NCI-H446 (cell line): Measurements from ENCODE around the gene TREH.

Experiments used
- DNase-seq, 2 experiments: peaks; one replicate each; lab custom pipeline; 2025; lab: John Stamatoyannopoulos, UW

Gene TREH

GRCh38 chr11:118663902-118664301 is 15.5 kb downstream of the TREH start:
- DNase-seq: no peak

- DNase-seq: no peak
Measured at GRCh38 chr11:118663381-118663780, 16.1 kb downstream of the TREH start.

DNA sequence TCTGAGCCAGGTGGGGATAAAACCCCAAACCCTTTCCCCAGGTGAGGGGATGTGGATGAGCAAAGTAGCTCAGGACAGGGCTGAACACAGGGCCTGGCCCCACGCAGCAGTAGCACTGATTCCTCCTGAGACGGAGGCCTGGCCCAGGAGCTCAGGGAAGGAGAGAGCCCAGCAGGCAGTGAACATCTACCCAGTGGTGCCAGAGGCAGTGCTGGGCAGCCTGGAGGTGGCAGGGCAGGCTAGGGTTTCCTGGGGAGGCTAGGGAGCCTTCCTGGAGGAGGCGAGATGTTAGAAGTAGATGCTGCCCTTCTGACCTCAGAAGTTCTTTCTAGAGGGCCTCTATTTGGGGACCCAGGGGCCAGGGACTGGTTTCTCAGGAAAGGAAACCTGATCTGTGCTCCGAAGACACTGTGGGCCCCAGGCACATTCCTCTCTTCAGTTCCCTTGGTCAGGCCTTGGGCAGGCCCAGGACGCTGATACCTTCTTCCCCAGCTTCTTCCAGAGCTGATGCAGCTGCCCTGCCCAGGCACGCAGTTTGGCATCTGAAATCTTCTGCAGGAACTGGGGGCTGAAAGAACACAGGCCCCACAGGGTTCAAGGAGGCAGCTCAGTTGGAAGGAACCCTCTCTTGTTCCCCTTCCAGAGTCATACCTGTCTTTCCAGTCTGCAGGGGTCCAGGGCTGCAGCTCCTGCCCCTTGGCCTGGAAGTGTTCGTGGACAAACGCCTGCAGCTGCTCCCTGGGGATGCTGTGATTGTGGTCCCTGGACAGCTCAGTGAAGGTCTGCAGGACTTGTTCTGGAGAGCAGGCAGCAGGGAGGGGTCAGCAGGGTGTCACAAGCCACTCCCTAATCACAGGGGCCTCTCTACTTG is 16.8 kb downstream of the TREH start:
- no peak for DNase-seq

DNA sequence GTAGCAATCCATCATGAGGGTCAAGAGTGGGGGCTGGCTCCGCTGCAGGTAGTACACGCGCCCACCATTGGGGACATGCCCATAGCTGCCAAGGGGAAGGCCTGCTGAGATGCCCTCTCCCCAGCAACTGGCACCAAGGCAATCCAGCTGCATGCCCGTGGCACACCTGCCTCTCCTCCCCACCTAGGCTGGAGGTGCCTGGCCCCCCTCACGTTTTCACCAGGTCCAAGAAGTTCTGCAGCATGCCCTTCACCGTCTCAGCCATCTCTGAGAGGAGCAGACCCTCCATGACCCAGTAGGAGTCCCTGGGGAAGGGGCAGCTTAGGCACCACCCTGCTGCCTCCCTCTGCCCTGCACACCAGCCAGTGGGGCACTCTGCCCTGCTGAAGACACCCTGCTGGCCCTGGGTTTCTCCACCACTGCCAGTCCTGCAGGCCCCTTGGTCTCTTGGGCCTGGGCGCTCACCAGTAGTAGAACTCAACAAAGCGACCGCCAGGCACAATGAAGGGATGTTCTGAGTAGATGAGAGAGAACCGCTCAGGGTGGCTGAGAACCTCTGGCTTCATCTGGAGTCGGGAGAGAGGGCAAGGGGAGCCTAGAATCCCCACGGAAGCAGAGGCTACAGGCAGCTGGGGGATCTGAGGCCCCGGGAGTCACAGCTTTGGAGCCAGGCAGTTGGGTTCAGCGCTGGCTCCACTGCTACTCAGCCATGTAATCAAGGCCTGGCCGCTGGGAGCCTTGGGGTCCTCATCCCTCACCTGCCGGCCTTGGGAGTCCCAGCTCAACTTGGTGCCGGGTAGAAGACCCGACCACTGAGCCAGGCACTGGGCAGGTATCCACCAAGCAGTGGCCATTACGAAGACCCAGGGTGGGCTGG is 17.8 kb downstream of the TREH start:
- DNase-seq: no peak

DNA sequence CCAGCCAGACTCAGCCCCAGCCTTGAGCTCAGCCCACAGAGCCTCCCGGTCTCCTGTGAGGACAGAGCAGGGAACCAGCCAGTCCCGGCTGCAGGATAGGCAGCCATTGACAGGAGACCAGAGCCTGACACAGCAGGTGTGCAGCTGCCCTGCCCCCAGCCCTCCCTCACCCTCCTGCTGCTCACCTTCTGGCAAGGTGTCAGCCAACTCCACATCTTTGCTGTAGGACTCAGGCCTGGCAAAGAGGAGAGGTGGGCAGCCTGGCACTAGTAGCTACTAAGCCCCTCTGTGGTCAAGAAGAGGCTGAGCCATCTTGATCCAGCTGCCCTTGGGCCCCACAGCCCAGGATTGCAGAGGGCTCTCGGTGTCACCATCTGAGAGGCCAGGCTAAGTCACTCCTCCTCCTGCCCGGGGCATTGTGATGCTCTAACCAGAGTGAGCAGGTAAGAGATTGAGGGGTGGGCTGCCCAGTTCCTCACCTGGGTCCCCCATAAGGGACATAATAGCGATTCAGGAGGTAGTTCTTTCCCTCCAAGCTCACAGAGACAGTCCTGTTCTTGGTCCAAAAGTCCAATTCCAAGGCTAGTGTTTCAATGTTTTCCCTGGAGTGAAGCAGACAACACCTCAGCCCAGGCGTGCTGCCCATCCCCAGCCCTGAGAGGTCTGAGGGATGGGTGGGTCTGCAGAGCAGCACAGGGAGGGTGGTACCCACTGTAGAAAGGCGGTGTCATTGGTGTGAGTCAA is 18.6 kb downstream of the TREH start:
- no peak for DNase-seq

DNA sequence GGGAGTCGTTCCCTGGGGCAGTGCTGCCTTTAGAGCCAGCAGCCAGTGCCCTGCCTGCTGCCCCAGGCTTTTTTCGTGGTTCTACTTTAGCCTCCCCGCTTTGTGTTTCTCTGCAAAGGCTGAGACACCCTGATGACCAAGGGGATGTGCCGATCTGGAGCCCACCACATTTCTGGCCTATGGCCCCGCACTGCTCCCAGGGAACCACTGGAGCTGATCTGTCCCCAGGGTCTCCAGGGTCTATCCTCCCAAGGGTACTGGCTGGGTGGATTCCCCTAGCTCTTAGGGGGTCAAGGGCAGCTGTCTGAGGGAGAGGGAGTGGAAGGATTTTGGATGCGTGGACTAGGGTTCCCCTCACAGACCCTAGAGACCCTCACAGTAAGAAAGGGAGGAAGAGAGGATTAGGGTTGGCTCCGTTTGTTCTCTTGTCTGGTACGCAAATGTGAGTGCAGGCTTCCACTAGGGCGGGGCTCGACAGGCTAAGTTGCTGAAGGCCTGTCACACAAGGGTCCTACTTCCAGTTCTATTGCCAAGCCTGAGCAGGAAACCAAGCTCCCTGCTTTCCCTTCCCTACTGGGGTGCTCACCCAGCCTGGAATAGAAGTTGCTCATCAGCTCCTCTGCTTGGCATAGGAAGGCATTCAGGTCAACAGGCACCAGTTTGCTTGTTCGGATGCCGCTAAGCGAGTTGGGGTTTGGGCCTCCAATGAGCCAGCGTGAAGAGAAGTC is 19.3 kb downstream of the TREH start:
- no peak for DNase-seq

- DNase-seq: peak; percentile 67 to 91
Measured at GRCh38 chr11:118659314-118659952, 20.0 kb downstream of the TREH start.

GRCh38 chr11:118658429-118659313 is 20.8 kb downstream of the TREH start:
- DNase-seq: no peak

DNA sequence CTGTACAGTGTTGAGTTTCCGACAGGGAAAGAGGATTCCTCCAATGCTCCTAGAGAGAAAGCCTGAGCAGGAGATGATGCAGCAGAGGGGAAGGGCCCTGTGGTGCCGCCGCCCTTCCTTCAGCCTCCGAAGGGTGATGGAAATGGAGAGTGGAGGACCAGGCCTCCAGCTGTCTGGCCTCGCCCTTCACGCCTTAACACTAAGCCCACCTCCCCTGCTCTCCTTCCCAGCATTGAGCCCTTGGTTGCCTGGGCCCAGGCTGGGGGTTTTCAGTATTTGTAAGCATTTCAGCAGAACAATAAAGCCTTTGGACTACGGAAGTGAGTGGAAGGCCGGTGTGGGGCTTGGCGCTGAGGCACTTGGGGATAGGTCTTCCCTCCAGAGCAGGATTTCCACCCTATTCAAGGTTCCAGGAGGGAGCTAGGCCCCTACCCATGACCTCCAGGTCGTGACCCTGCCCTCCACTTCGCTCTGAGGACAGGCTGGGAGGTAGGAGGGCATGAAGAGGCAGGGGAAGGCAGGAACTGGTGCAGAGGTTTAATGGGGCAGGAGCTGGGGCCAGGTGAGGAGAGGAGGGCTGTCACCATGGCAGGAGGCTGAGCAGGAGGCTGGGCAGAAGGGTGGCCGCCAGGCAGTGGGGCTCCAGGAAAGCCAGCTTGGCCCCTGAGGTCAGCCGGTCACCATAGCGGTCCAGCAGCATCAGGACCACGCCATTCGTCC is 21.6 kb downstream of the TREH start:
- no peak for DNase-seq

GRCh38 chr11:118657238-118657637 is 22.2 kb downstream of the TREH start:
- no peak for DNase-seq

GRCh38 chr11:118656563-118657165 is 22.8 kb downstream of the TREH start:
- DNase-seq: no peak

DNA sequence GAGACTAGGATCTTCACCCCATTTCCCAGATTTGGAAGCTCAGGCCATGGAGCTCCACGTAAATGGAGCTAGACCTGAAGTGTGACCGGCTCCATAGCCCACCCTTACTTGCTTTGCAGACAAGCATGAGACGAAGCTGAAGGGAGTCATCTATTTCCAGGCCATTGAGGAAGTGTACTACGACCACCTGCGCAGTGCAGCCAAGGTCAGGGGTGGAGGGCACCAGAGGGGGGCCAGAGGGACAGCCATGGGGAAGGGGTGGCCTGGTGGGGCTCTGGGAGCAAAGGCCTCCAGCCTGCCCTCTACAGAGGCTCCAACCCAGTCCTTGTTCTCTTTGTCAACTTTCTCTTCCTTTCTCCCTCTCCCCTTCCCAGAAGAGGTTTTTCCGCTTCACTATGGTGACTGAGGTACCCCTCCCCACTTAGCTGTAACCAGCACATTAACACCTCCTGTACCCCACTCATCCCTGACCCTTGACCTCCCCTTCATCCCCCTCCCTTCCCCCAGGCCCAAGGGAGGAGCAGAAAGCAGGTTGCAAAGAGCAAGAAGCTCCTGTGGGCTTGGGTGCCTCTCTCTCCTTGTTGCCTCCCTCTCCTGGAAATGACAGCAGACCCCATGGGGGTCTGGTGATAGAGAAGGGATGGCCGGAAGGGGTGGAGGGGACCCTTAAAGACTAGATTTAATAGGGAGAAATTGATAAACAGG is 23.8 kb downstream of the TREH start:
- DNase-seq: no peak

DNA sequence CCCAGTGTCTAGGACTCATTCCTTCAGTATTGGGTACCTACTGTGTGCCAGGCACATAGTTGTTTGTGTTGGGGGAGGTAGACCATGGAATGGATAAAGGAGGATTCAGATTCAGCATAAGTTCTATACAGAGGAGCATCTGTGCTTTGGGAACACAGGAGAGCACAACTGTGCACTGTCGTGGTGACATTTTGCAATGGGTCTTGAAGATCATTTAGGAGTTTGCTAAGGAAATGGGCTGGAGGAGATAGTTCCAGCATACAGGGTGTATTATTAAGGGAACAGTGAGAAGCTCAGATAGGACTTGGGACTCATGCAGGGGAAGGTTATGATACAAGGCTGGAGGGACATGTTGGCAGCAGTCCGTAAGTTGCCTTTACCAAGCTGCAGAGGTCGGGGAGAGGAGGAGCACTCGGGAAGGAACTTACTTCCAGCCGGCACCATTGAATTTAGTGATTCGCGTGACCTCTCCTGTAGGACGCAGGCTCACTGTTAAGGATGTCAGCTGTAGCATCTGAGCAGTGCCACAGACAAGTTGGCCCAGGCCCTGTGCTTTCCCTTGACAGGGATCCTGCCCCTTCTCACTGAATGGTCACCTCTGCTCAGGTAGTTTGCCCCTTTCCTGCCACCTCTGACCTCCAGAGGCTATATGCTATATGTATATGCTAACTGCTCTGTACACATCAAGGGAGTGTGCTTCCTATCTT is 25.6 kb downstream of the TREH start:
- no peak for DNase-seq

DNA sequence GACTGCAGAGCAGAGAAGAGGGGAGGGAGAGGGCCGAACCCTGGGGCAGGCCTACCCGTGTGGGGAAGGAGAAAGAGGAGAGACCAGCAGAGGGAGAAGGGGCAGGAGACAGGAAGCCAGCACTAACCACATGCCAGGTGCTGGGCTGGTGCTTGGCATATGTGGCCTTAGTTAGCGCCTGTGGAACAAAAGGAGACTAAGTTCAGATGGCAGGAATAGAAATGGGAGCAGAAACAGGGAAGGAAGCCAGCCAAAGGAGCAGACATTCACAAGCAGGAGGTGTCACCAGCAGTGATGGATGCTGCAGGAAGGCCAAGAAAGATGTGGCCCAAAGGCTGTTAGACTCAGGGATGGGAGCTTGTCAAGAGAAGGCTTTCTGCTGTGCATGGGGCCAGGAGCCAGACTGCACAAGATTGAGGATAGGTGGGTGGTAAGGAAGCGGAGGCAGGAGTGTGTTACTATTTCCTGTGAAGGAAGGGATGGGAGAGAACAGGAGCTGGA is 26.7 kb downstream of the TREH start:
- DNase-seq: peak; percentile 46 to 90

- DNase-seq: no peak
Measured at GRCh38 chr11:118651820-118652219, 27.6 kb downstream of the TREH start.

- DNase-seq: no peak
Measured at GRCh38 chr11:118650366-118650765, 29.1 kb downstream of the TREH start.

- no peak for DNase-seq
Measured at GRCh38 chr11:118649941-118650340, 29.5 kb downstream of the TREH start.

GRCh38 chr11:118648291-118648690 is 31.2 kb downstream of the TREH start:
- no peak for DNase-seq
